ENCODE results near the gene BMP5. TPM values are rescaled to one million over a fixed set of nuclear protein-coding genes. Genes with fewer than 3 reads are reported as not detected.

The BMP5 gene
- total and polyA plus RNA-seq, 2 donors (not counting 1 experiment from before 2014, with no cell fraction given), result 1.5 TPM; not detected in 1

- H4K20me1 ChIP-seq (ENCODE audit: control insufficient read depth, extremely low read depth, insufficient read depth, low read length), result no peaks in the 10 kb centered on the region
- TF ChIP-seq EZH2 (IDR thresholded peaks at IDR 0.05; ENCODE audit: low read length, missing control alignments), result no peak
- TF ChIP-seq, protein P1, sequence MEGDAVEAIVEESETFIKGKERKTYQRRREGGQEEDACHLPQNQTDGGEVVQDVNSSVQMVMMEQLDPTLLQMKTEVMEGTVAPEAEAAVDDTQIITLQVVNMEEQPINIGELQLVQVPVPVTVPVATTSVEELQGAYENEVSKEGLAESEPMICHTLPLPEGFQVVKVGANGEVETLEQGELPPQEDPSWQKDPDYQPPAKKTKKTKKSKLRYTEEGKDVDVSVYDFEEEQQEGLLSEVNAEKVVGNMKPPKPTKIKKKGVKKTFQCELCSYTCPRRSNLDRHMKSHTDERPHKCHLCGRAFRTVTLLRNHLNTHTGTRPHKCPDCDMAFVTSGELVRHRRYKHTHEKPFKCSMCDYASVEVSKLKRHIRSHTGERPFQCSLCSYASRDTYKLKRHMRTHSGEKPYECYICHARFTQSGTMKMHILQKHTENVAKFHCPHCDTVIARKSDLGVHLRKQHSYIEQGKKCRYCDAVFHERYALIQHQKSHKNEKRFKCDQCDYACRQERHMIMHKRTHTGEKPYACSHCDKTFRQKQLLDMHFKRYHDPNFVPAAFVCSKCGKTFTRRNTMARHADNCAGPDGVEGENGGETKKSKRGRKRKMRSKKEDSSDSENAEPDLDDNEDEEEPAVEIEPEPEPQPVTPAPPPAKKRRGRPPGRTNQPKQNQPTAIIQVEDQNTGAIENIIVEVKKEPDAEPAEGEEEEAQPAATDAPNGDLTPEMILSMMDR (conservative IDR thresholded peaks at IDR 0.05 in 1 of 2, IDR thresholded peaks at IDR 0.05 in 1 of 2; ENCODE audit: low read depth in 1 of 2, low read length in 2 of 2), result no peak
- H3K36me3 ChIP-seq (ENCODE audit: control insufficient read depth, insufficient read depth, low read length), result no peaks in the 10 kb centered on the region
- no peak overlapping the region for H3K27ac ChIP-seq (ENCODE audit: insufficient read depth, low read length)
- H3K27me3 ChIP-seq (ENCODE audit: control insufficient read depth, insufficient read depth, low read length), result no peaks in the 10 kb centered on the region
- H3K9ac ChIP-seq (ENCODE audit: insufficient read depth, low read length), result no peak overlapping the region
- peaks cover 2% of the 10 kb centered on the region for H3K4me1 ChIP-seq (ENCODE audit: control insufficient read depth, extremely low read depth, insufficient read depth, low read length)
- no peak overlapping the region for H3K4me3 ChIP-seq (replicated peaks in 1 of 4; ENCODE audit: control extremely low read depth in 1 of 4, insufficient read depth in 1 of 4, low read depth in 3 of 4, low read length in 4 of 4)
- no peak overlapping the region for H2AFZ ChIP-seq (ENCODE audit: low read length)
- no peak for DNase-seq (ENCODE audit: low read depth in 2 of 2)
- H3K79me2 ChIP-seq (ENCODE audit: control insufficient read depth, insufficient read depth, low read length), result no peaks in the 10 kb centered on the region
- no peak overlapping the region for H3K4me2 ChIP-seq (ENCODE audit: extremely low read depth, insufficient read depth, low read length)
- no peaks in the 10 kb centered on the region for H3K9me3 ChIP-seq (ENCODE audit: control insufficient read depth, insufficient read depth, low read depth, low read length)
Observed at GRCh38 chr6:55822005-55822404, 53.4 kb downstream of the BMP5 start.

- DNase-seq (ENCODE audit: low read depth in 2 of 2), result no peak
- H3K27ac ChIP-seq (ENCODE audit: insufficient read depth, low read length), result no peak overlapping the region
- H3K79me2 ChIP-seq (ENCODE audit: control insufficient read depth, insufficient read depth, low read length), result no peaks in the 10 kb centered on the region
- H3K27me3 ChIP-seq (ENCODE audit: control insufficient read depth, insufficient read depth, low read length), result no peaks in the 10 kb centered on the region
- no peak overlapping the region for H3K4me2 ChIP-seq (ENCODE audit: extremely low read depth, insufficient read depth, low read length)
- no peaks in the 10 kb centered on the region for H3K9me3 ChIP-seq (ENCODE audit: control insufficient read depth, insufficient read depth, low read depth, low read length)
- no peaks in the 10 kb centered on the region for H3K36me3 ChIP-seq (ENCODE audit: control insufficient read depth, insufficient read depth, low read length)
- no peak overlapping the region for H2AFZ ChIP-seq (ENCODE audit: low read length)
- TF ChIP-seq, protein P1 (conservative IDR thresholded peaks at IDR 0.05 in 1 of 2, IDR thresholded peaks at IDR 0.05 in 1 of 2; ENCODE audit: low read depth in 1 of 2, low read length in 2 of 2), result no peak
- no peak for TF ChIP-seq EZH2 (IDR thresholded peaks at IDR 0.05; ENCODE audit: low read length, missing control alignments)
- H3K4me3 ChIP-seq (replicated peaks in 1 of 4; ENCODE audit: control extremely low read depth in 1 of 4, insufficient read depth in 1 of 4, low read depth in 3 of 4, low read length in 4 of 4), result no peak overlapping the region
- H3K9ac ChIP-seq (ENCODE audit: insufficient read depth, low read length), result no peak overlapping the region
- H3K4me1 ChIP-seq (ENCODE audit: control insufficient read depth, extremely low read depth, insufficient read depth, low read length), result peaks cover 2% of the 10 kb centered on the region
- H4K20me1 ChIP-seq (ENCODE audit: control insufficient read depth, extremely low read depth, insufficient read depth, low read length), result no peaks in the 10 kb centered on the region
Observed at GRCh38 chr6:55820696-55821095, 54.7 kb downstream of the BMP5 start.

- Histone ChIP-seq H2AFZ (ENCODE audit: low read length) (no peak overlapping the region), H3K9ac (ENCODE audit: insufficient read depth, low read length) (no peak overlapping the region), H3K36me3 (ENCODE audit: control insufficient read depth, insufficient read depth, low read length) (no peaks in the 10 kb centered on the region), H3K9me3 (ENCODE audit: control insufficient read depth, insufficient read depth, low read depth, low read length) (no peaks in the 10 kb centered on the region), H3K27ac (ENCODE audit: insufficient read depth, low read length) (no peak overlapping the region), H3K79me2 (ENCODE audit: control insufficient read depth, insufficient read depth, low read length) (no peaks in the 10 kb centered on the region), H3K27me3 (ENCODE audit: control insufficient read depth, insufficient read depth, low read length) (no peaks in the 10 kb centered on the region), H3K4me3 (replicated peaks in 1 of 4; ENCODE audit: control extremely low read depth in 1 of 4, insufficient read depth in 1 of 4, low read depth in 3 of 4, low read length in 4 of 4) (no peak overlapping the region), H3K4me2 (ENCODE audit: extremely low read depth, insufficient read depth, low read length) (no peak overlapping the region), H4K20me1 (ENCODE audit: control insufficient read depth, extremely low read depth, insufficient read depth, low read length) (no peaks in the 10 kb centered on the region), H3K4me1 (ENCODE audit: control insufficient read depth, extremely low read depth, insufficient read depth, low read length) (no peaks in the 10 kb centered on the region)
- no peak for DNase-seq (ENCODE audit: low read depth in 2 of 2)
- TF ChIP-seq, protein P1 (conservative IDR thresholded peaks at IDR 0.05 in 1 of 2, IDR thresholded peaks at IDR 0.05 in 1 of 2; ENCODE audit: low read depth in 1 of 2, low read length in 2 of 2), result no peak
- no peak for TF ChIP-seq EZH2 (IDR thresholded peaks at IDR 0.05; ENCODE audit: low read length, missing control alignments)
Observed at GRCh38 chr6:55819811-55820210, 55.6 kb downstream of the BMP5 start.
